HG03575 (cell line): ENCODE results near the gene MBTPS1.

Experiments used
- ATAC-seq: cut with Tn5 transposase; IDR thresholded peaks from one replicate; pipeline ENCODE4 v1.9.1; 2021; ENCODE audit not compliant: unreplicated experiment, insufficient number of reproducible peaks, low FRiP score; ENCODE audit errors: extremely low read depth

The MBTPS1 gene

GRCh38 chr16:84116720-84117493 is at the start of gene MBTPS1:
TSS of gene MBTPS1 (minus strand) at chr16:84116942. CDS start at chr16:84101783, 15,159 bp downstream.
- peak; percentile 85 for ATAC-seq

GRCh38 chr16:84165746-84166145 is 49.0 kb upstream of the MBTPS1 start:
- ATAC-seq: no peak

- ATAC-seq: no peak
Measured at GRCh38 chr16:84161801-84162200, 45.1 kb upstream of the MBTPS1 start.

GRCh38 chr16:84161037-84161436 is 44.3 kb upstream of the MBTPS1 start:
- ATAC-seq: no peak

- no peak for ATAC-seq
Measured at GRCh38 chr16:84159800-84160199, 43.1 kb upstream of the MBTPS1 start.

GRCh38 chr16:84159007-84159406 is 42.3 kb upstream of the MBTPS1 start:
- ATAC-seq: no peak

GRCh38 chr16:84156342-84156784 is 39.6 kb upstream of the MBTPS1 start:
- no peak for ATAC-seq

GRCh38 chr16:84155771-84156170 is 39.0 kb upstream of the MBTPS1 start:
- no peak for ATAC-seq

- ATAC-seq: no peak
Measured at GRCh38 chr16:84155226-84155625, 38.5 kb upstream of the MBTPS1 start.

GRCh38 chr16:84153660-84154214 is 37.0 kb upstream of the MBTPS1 start:
- ATAC-seq: no peak

GRCh38 chr16:84150926-84151325 is 34.2 kb upstream of the MBTPS1 start:
- ATAC-seq: no peak

- ATAC-seq: no peak
Measured at GRCh38 chr16:84144859-84145639, 28.3 kb upstream of the MBTPS1 start, which contains the start of the genes DNAAF1 and HSDL1. TSS of gene DNAAF1 (plus strand) at chr16:84145308. CDS start at chr16:84145441, 133 bp downstream. TSS of gene HSDL1 (minus strand) at chr16:84145177. CDS start at chr16:84131321, 13,856 bp downstream.

- no peak for ATAC-seq
Measured at GRCh38 chr16:84144209-84144858, 27.6 kb upstream of the MBTPS1 start.

- ATAC-seq: no peak
Measured at GRCh38 chr16:84143784-84144199, 27.1 kb upstream of the MBTPS1 start.

GRCh38 chr16:84143081-84143480 is 26.3 kb upstream of the MBTPS1 start:
- no peak for ATAC-seq

- no peak for ATAC-seq
Measured at GRCh38 chr16:84141143-84141670, 24.5 kb upstream of the MBTPS1 start.

- ATAC-seq: no peak
Measured at GRCh38 chr16:84139628-84140258, 23.0 kb upstream of the MBTPS1 start.

- ATAC-seq: no peak
Measured at GRCh38 chr16:84138824-84139627, 22.3 kb upstream of the MBTPS1 start.
